ENCODE measurements around the gene COQ5. TPM values are rescaled to one million over a fixed set of nuclear protein-coding genes. Genes with fewer than 3 reads are reported as not detected.

COQ5 gene
- total RNA-seq, 1 experiment from 2014 or later: 34.1 TPM

- no TSS peak for BruUV-seq (replicated peaks)
- intact Hi-C loops (cut with micrococcal nuclease): loop anchor here (1.0 to 5.0 kb wide), 2 partner anchors 109 to 128 kb away; no protein-coding TSS in a partner anchor
- no peak for ATAC-seq
These were observed 63.2 kb downstream of the COQ5 start for GRCh38 chr12:120465756-120466155.

More at GRCh38 chr12:120465756-120466155, 63.2 kb downstream of the COQ5 start:
- no peaks in the 10 kb centered on the region for H3K9me2 ChIP-seq (ENCODE audit: insufficient read depth)
- peaks cover 50 to 51% of the 10 kb centered on the region in 2 experiments for H3K36me3 ChIP-seq (ENCODE audit: control insufficient read depth in 1 of 2, insufficient read depth in 2 of 2, low read length in 2 of 2)
- no peak overlapping the region for H3K27ac ChIP-seq (ENCODE audit: low read depth, low read length)
- ChIA-PET RAD21 (ENCODE audit: low non-redundant PET in 1 of 2, low total read pairs in 2 of 2, uncharacterized antibody in 2 of 2, unreplicated experiment in 2 of 2) (no interaction called here), CTCF (interaction anchor here (1.0 to 3.2 kb wide), 3 partner anchors 9 to 506 kb away, joined by 3 to 25 read pairs (median 3); no protein-coding TSS in a partner anchor), POLR2A (interaction anchor here (1.1 kb wide), 1 partner anchor 172 kb away, joined by 3 read pairs; the partner anchor contains the start of gene RNU4-1)
- DNase-seq (ENCODE audit: low read depth, low spot score): no peak
- no peak overlapping the region for H3K9ac ChIP-seq (ENCODE audit: low read length)
- TF ChIP-seq POLR2AphosphoS5 (IDR thresholded peaks at IDR 0.05; ENCODE audit: low read depth, low read length): no peak
- no peak for TF ChIP-seq CEBPB (IDR thresholded peaks at IDR 0.05; ENCODE audit: low read depth)
- TF ChIP-seq SIN3A (IDR thresholded peaks at IDR 0.05; ENCODE audit: low read depth): no peak
- no peak for TF ChIP-seq ELF1 (IDR thresholded peaks at IDR 0.05; ENCODE audit: borderline replicate concordance, low read depth)
- TF ChIP-seq RAD21 (IDR thresholded peaks at IDR 0.05; ENCODE audit: low read depth): no peak
- no peak for TF ChIP-seq ATF3 (IDR thresholded peaks at IDR 0.05)
- TF ChIP-seq EZH2 (IDR thresholded peaks at IDR 0.05): no peak
- no peak for TF ChIP-seq EZH2phosphoT487 (IDR thresholded peaks at IDR 0.05; ENCODE audit: borderline replicate concordance)
- TF ChIP-seq SRF (IDR thresholded peaks at IDR 0.05; ENCODE audit: low read depth): no peak
- no peak for TF ChIP-seq JUND (IDR thresholded peaks at IDR 0.05)
- TF ChIP-seq ZBTB33 (IDR thresholded peaks at IDR 0.05; ENCODE audit: extremely low read depth, insufficient replicate concordance, low read length): no peak
- no peak for TF ChIP-seq TCF7L2 (IDR thresholded peaks at IDR 0.05; ENCODE audit: borderline replicate concordance, extremely low read depth, insufficient read depth, insufficient read length)
- TF ChIP-seq POLR2A (IDR thresholded peaks at IDR 0.05; ENCODE audit: borderline replicate concordance, extremely low read depth, insufficient read depth, insufficient read length): no peak
- TF ChIP-seq FOSL1 (IDR thresholded peaks at IDR 0.05; ENCODE audit: low read depth): no peak
- no peak for TF ChIP-seq SP1 (IDR thresholded peaks at IDR 0.05; ENCODE audit: low read depth)
- TF ChIP-seq YY1 (IDR thresholded peaks at IDR 0.05; ENCODE audit: extremely low read depth, insufficient replicate concordance, low read depth, low read length): no peak
- TF ChIP-seq EGR1 (IDR thresholded peaks at IDR 0.05; ENCODE audit: low read depth): no peak
- TF ChIP-seq CBX3 (IDR thresholded peaks at IDR 0.05; ENCODE audit: low read depth): no peak
- TF ChIP-seq CTCF (IDR thresholded peaks at IDR 0.05 in 2 of 3, conservative IDR thresholded peaks at IDR 0.05 in 1 of 3; ENCODE audit: borderline replicate concordance in 1 of 3, insufficient read depth in 1 of 3, low read depth in 2 of 3, low read length in 2 of 3): no peak
- no peak overlapping the region for H3K4me2 ChIP-seq (ENCODE audit: low read length)
- peaks cover 2 to 22% of the 10 kb centered on the region in 2 experiments; a peak in 2 of 4 replicates for H3K4me1 ChIP-seq (ENCODE audit: control insufficient read depth in 1 of 2, insufficient read depth in 2 of 2, low read length in 2 of 2)
- no peak overlapping the region for H2AFZ ChIP-seq (ENCODE audit: low read depth, low read length, poor library complexity, severe bottlenecking)
- peaks cover 92% of the 10 kb centered on the region for H3K79me2 ChIP-seq (ENCODE audit: insufficient read depth, low read length)
- H3K4me3 ChIP-seq (replicated peaks in 1 of 2; ENCODE audit: low read depth in 1 of 2, low read length in 2 of 2): no peak overlapping the region
- H3K9me3 ChIP-seq (ENCODE audit: control insufficient read depth in 1 of 2, insufficient read depth in 1 of 2, low read depth in 1 of 2, low read length in 2 of 2): no peaks in the 10 kb centered on the region
- no peaks in the 10 kb centered on the region for H3K27me3 ChIP-seq (ENCODE audit: insufficient read depth, low read length)
- peaks cover 32% of the 10 kb centered on the region for H4K20me1 ChIP-seq (ENCODE audit: insufficient read depth)
